ENCODE results near the gene LPP. TPM values are rescaled to one million over a fixed set of nuclear protein-coding genes. Genes with fewer than 3 reads are reported as not detected.

Gene LPP
- total and polyA plus RNA-seq, 2 of the 13 experiments (the other 11 are each of a cell fraction or from before 2014, with no cell fraction given) = 19.2 to 29.9 TPM

- TF ChIP-seq SPEN (CRISPR knock-in tag; IDR thresholded peaks at IDR 0.05; ENCODE audit: low read depth) = no peak; the same call in 1 of the 2 replicates
- TF ChIP-seq ZNF709 (CRISPR knock-in tag; IDR thresholded peaks at IDR 0.05) = peak; percentile 36; the same call in 1 of the 2 replicates
- no peak for TF ChIP-seq ATM (IDR thresholded peaks at IDR 0.05; ENCODE audit: borderline replicate concordance)
- no peak for TF ChIP-seq RNF2 (conservative IDR thresholded peaks at IDR 0.05; ENCODE audit: low read depth)
- peak; percentile 57; the same call in 1 of the 2 replicates for TF ChIP-seq CBFB (CRISPR knock-in tag; IDR thresholded peaks at IDR 0.05)
- TF ChIP-seq ZNF280D (CRISPR knock-in tag; IDR thresholded peaks at IDR 0.05) = peak; percentile 78; the same call in 1 of the 2 replicates
- TF ChIP-seq E2F5 (CRISPR knock-in tag; conservative IDR thresholded peaks at IDR 0.05) = no peak
- TF ChIP-seq HMGXB3 (CRISPR knock-in tag; IDR thresholded peaks at IDR 0.05; ENCODE audit: borderline replicate concordance) = peak; percentile 79
- TF ChIP-seq ZNF713 (CRISPR knock-in tag; IDR thresholded peaks at IDR 0.05) = no peak
- no peak for TF ChIP-seq EZH2 (conservative IDR thresholded peaks at IDR 0.05; ENCODE audit: low read depth, low read length)
- peak; percentile 95 for TF ChIP-seq TARDBP (CRISPR knock-in tag; IDR thresholded peaks at IDR 0.05)
- TF ChIP-seq RARG (CRISPR knock-in tag; IDR thresholded peaks at IDR 0.05; ENCODE audit: low read depth) = no peak
- peak; percentile 58; the same call in 1 of the 2 replicates for TF ChIP-seq PBX2 (CRISPR knock-in tag; IDR thresholded peaks at IDR 0.05)
- TF ChIP-seq ZNF3 (CRISPR knock-in tag; IDR thresholded peaks at IDR 0.05) = no peak
- peak; percentile 86 for TF ChIP-seq KAT7 (CRISPR knock-in tag; IDR thresholded peaks at IDR 0.05; ENCODE audit: borderline replicate concordance)
- TF ChIP-seq CHD4 (IDR thresholded peaks at IDR 0.05; ENCODE audit: borderline replicate concordance, low read length) = peak; percentile 68; the same call in 1 of the 2 replicates
- no peak; the same call in 1 of the 2 replicates for TF ChIP-seq NCOR1 (IDR thresholded peaks at IDR 0.05; ENCODE audit: borderline replicate concordance, low read length)
- no peak for TF ChIP-seq GZF1 (CRISPR knock-in tag; IDR thresholded peaks at IDR 0.05)
- peak; percentile 83; the same call in 1 of the 2 replicates for TF ChIP-seq FLYWCH1 (CRISPR knock-in tag; IDR thresholded peaks at IDR 0.05)
- TF ChIP-seq ZNF30 (CRISPR knock-in tag; IDR thresholded peaks at IDR 0.05) = no peak
- TF ChIP-seq PPARG (CRISPR knock-in tag; conservative IDR thresholded peaks at IDR 0.05) = peak; percentile 76
- peak; percentile 37; the same call in 1 of the 2 replicates for TF ChIP-seq SMARCE1 (IDR thresholded peaks at IDR 0.05; ENCODE audit: borderline replicate concordance)
- no peak for TF ChIP-seq MAFK (conservative IDR thresholded peaks at IDR 0.05 in 1 of 2, IDR thresholded peaks at IDR 0.05 in 1 of 2; ENCODE audit: low read length in 2 of 2)
These were observed 685.3 kb downstream of the LPP start (continued) for GRCh38 chr3:188839187-188839695.
